ENCODE data around the gene PTPRB.

DNA sequence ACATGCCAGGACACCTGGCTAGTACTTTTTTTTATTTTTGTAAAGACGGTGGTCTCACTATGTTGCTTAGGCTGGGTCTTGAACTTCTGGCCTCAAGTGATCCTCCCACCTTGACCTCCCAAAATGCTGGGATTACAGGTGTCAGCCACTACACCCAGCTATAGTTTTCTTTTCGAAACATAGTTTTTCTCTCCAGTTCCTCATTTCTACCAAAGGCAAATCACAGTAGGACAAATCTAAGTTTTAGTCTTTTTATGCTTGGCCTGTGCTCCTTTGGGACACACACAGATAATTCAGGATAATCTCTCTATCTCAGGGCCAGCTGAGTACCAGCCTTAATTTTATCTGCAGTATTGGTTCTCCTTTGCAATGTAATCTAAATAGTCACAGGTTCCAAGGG, 170.5 kb downstream of the PTPRB start:
- TF ChIP-seq, protein P1, sequence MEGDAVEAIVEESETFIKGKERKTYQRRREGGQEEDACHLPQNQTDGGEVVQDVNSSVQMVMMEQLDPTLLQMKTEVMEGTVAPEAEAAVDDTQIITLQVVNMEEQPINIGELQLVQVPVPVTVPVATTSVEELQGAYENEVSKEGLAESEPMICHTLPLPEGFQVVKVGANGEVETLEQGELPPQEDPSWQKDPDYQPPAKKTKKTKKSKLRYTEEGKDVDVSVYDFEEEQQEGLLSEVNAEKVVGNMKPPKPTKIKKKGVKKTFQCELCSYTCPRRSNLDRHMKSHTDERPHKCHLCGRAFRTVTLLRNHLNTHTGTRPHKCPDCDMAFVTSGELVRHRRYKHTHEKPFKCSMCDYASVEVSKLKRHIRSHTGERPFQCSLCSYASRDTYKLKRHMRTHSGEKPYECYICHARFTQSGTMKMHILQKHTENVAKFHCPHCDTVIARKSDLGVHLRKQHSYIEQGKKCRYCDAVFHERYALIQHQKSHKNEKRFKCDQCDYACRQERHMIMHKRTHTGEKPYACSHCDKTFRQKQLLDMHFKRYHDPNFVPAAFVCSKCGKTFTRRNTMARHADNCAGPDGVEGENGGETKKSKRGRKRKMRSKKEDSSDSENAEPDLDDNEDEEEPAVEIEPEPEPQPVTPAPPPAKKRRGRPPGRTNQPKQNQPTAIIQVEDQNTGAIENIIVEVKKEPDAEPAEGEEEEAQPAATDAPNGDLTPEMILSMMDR (IDR thresholded peaks at IDR 0.05), result no peak
- TF ChIP-seq EP300 (IDR thresholded peaks at IDR 0.05), result no peak
- no peak for TF ChIP-seq POLR2A (IDR thresholded peaks at IDR 0.05)

All from suprapubic skin (tissue), 3 donors.